ENCODE measurements around the gene CX3CL1.

DNA sequence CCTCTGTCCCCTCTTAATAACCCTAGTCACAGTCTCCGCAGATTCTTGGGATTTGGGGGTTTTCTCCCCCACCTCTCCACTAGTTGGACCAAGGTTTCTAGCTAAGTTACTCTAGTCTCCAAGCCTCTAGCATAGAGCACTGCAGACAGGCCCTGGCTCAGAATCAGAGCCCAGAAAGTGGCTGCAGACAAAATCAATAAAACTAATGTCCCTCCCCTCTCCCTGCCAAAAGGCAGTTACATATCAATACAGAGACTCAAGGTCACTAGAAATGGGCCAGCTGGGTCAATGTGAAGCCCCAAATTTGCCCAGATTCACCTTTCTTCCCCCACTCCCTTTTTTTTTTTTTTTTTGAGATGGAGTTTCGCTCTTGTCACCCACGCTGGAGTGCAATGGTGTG is 8.1 kb upstream of the CX3CL1 start:
- TF ChIP-seq, protein P1, sequence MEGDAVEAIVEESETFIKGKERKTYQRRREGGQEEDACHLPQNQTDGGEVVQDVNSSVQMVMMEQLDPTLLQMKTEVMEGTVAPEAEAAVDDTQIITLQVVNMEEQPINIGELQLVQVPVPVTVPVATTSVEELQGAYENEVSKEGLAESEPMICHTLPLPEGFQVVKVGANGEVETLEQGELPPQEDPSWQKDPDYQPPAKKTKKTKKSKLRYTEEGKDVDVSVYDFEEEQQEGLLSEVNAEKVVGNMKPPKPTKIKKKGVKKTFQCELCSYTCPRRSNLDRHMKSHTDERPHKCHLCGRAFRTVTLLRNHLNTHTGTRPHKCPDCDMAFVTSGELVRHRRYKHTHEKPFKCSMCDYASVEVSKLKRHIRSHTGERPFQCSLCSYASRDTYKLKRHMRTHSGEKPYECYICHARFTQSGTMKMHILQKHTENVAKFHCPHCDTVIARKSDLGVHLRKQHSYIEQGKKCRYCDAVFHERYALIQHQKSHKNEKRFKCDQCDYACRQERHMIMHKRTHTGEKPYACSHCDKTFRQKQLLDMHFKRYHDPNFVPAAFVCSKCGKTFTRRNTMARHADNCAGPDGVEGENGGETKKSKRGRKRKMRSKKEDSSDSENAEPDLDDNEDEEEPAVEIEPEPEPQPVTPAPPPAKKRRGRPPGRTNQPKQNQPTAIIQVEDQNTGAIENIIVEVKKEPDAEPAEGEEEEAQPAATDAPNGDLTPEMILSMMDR (optimal IDR thresholded peaks at IDR 0.05 in 1 of 3, IDR thresholded peaks at IDR 0.05 in 1 of 3, conservative IDR thresholded peaks at IDR 0.05 in 1 of 3; ENCODE audit: extremely low read depth in 1 of 3, insufficient read depth in 2 of 3, low read length in 3 of 3): no peak
- no peak for TF ChIP-seq EZH2 (IDR thresholded peaks at IDR 0.05; ENCODE audit: low read length)

Measured in keratinocyte (primary cell).